Measurements from ENCODE around the gene C19orf33.

Gene C19orf33

DNA sequence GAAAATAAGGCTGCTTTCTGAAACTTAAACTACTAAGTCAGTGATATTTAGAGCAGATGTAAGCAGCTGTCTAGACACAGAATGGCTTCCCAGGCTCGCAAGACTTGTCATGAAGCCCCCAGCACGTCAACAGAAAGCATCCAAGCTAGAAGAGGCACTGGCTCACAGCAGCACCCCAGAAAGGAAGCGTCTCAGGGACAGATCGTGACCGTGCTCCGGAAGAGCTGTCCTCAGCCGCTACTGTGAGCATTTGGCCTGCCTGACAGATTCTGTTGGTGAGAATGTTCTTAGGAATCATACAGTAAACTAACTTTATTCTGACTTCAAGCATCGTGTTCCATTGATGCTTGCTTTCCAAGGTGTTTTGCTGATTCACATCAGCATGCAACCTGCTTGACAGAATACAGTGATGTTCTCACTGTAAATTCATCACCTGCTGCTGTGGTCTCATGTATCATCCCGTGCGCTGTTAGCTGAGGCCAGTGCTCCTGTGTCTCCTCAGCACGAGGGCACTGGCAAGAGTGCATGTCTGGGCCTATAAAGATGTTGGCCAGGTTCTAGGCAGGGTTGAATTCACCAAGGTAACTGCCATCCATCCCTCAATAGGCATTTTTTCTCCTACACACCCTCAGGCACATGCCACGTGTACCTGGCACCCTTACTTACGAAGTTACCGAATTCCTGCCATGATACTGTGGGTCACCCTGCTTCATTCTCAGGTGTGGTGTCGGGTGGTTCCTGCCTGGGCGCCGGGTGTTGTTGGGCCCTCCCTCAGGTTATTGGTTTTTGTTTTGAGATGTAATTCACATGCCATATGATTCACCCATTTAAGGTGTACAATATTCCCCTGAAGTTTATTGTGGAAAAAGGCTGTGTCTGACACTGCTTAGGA is 23.8 kb upstream of the C19orf33 start:
- no peak for DNase-seq

DNA sequence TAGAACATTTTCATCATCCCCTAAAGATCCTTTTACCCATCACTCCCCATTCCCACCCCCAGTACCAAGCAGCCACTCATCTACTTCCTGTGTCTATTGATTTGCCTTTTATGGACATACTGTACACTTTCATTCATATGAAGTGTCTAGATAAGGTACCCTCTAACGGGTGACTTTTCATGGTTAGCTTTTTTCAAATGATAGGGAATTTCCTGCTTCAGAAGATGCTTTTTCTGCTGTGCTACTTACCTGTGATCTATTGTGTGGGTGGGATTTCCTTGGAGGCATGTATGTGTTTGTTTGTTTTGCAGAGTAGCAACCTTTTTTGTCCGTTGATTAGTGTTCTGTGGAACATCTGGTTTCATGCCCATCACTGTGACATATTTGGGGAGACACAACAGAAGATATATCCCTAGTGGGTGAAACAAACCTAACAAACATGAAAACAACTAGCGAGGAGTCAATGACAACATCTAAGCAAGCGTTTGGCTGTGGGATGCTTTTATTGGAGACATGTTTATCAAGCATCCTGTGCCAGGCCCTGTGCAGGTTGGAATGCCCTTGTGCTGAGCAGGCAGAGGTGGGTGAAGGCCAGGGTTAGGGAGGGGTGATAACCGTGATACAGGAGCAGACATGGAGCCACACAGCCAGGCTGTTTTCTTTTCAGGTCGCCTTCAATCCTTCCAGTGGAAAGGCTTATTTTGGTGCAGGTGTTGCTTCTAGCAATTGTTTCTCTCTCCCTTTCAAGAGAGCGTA is 22.1 kb upstream of the C19orf33 start:
- no peak for DNase-seq

DNA sequence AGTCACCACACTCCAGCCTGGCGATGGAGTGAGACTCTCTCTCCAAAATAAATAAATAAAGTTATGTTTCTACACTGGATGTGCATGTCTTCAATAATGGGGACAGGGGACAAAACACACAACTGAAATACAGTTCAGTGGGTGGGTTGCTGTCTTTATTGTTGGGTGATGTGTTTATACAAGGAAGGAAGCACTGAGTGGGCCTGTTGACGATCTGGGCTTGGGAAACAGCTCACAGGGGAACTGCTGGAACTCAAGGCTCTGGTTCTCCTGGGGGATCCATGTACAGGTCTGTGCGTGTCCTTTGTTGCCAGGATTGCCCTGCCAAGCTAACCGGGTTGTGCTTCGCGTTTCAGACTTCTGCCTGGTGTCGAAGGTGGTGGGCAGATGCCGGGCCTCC is 20.8 kb upstream of the C19orf33 start:
- no peak for DNase-seq

GRCh38 chr19:38284422-38284821 is 19.6 kb upstream of the C19orf33 start:
- no peak for DNase-seq

DNA sequence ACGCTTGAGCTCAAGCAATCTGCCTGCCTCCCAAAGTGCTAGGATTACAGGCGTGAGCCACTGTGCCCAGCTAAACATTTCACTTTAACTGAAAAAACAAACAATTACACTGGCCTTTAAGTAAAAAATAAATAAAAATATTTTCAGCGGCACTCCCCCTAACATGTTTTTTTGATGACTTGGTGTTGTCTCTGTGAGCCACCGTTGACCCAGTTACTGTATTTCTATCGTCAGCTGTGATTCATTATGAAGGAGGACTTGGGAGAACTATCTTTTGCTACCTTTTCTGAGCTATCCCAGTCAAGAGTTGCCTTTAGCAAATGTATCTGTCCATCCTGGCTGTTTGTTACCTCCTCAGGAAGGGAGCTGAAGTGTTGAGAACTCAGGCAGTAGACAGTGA is 18.5 kb upstream of the C19orf33 start:
- DNase-seq: no peak

GRCh38 chr19:38287604-38288003 is 16.4 kb upstream of the C19orf33 start:
- peak; percentile 35 for DNase-seq

GRCh38 chr19:38288123-38288855 is 15.8 kb upstream of the C19orf33 start:
- DNase-seq: no peak

- no peak for DNase-seq
Measured at GRCh38 chr19:38289955-38290354, 14.1 kb upstream of the C19orf33 start.

GRCh38 chr19:38290631-38291147 is 13.4 kb upstream of the C19orf33 start:
- no peak for DNase-seq

DNA sequence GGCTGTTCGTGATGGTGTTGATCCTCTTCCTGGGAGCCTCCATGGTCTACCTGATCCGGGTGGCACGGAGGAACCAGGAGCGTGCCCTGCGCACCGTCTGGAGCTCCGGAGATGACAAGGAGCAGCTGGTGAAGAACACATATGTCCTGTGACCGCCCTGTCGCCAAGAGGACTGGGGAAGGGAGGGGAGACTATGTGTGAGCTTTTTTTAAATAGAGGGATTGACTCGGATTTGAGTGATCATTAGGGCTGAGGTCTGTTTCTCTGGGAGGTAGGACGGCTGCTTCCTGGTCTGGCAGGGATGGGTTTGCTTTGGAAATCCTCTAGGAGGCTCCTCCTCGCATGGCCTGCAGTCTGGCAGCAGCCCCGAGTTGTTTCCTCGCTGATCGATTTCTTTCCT is 12.2 kb upstream of the C19orf33 start:
- DNase-seq: no peak

- DNase-seq: no peak
Measured at GRCh38 chr19:38293281-38293680, 10.8 kb upstream of the C19orf33 start.

DNA sequence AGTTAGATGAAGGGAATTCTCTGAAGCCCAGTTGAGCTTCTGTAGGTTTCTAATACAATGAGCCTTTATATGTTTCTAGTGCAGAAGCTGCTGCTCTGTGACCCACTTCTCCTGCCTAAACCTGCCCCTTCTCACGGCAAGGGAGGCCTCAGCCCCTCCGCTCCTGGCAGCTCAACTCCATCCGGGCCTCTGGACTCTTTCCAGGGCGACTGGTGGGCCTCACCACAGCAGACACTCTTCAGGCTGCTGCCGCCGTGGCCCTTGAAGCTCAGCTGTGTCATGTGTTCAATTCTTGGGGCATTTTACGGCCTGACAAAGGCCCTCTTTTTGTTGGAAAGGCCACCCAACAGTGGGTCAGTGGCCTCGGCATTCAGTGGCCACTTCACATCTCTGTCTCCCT is 10.0 kb upstream of the C19orf33 start:
- DNase-seq: no peak

- DNase-seq: no peak
Measured at GRCh38 chr19:38298821-38299680, 5.0 kb upstream of the C19orf33 start.

- DNase-seq: no peak
Measured at GRCh38 chr19:38304352-38304865, 358 bp downstream of the C19orf33 start.

- DNase-seq: no peak
Measured at GRCh38 chr19:38304866-38305429, 897 bp downstream of the C19orf33 start.

- no peak for DNase-seq
Measured at GRCh38 chr19:38306236-38306635, 2.2 kb downstream of the C19orf33 start.

DNA sequence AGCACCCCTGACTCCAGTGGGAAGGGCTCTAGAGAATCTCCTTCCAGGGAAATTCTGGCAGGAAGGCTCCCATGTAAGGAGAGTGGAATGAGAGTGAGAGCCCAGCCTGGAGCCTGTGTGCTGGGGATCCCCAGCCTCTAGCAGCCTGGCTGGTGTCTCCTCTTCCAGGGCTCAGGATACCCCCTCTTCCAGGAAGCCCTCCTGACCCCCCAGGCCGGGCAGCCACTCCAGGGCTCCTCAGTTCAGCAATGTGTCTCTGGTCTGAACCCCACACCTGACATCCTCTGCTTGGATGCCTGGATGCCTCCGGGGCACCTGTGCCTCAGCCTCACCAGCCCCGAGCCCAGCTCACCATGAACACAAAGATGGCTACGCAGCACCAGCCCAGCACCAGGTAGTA is 3.0 kb downstream of the C19orf33 start:
- DNase-seq: no peak

DNA sequence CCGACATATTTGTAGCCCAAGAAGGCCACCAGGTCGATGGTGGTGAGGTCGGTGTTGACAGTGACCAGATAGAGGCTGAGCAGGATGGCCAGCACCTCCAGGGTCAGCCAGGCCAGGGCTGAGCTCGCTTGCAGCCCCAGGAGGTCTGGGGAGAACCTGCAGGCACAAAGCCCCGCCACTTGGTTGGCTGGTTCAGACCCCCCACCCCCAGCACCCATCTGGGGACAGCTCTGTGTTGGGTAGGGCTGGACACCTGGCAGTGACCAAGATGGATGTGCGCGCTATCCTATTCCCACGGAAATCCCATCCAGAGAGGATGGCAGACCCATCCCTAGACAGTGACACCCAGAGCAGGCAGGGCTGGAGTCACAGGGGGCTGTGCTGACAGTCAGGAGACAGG is 3.5 kb downstream of the C19orf33 start:
- no peak for DNase-seq

DNA sequence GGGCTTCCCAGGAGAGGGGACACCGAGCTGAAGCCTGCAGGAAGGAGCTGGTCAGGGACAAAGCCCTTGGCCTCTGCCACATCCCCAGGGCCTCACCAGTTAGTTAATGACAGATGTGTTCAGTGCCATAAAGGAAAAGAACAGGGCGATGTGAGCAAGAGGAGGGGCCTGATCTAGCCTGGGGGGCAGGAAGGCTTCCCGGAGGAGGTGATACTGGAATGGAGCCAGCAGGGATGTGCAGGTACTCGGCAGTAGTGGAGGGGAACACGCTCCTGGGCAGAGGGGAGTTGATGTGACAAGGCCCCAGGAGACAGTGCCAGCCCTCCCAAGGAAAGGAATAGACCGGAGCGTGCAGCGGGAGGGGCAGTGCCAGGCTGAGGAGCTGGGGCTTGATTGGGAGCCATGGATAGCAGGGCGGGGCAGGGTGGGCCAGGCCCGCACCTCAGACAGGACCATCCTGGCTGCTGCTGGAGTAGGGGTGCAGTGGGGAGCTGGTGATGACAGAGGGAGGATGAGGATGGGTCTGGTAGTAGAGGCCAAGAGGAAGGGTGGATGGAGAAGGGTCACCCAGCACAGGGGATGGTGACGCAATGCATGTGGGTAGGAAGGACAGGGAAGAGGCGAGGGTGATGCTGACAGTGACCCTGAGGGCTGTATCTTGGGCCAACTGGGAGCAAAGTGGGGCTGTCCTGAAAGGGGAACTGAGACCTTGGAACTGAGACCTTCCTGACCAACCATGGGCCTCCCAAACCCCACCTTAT is 4.1 kb downstream of the C19orf33 start:
- no peak for DNase-seq

DNA sequence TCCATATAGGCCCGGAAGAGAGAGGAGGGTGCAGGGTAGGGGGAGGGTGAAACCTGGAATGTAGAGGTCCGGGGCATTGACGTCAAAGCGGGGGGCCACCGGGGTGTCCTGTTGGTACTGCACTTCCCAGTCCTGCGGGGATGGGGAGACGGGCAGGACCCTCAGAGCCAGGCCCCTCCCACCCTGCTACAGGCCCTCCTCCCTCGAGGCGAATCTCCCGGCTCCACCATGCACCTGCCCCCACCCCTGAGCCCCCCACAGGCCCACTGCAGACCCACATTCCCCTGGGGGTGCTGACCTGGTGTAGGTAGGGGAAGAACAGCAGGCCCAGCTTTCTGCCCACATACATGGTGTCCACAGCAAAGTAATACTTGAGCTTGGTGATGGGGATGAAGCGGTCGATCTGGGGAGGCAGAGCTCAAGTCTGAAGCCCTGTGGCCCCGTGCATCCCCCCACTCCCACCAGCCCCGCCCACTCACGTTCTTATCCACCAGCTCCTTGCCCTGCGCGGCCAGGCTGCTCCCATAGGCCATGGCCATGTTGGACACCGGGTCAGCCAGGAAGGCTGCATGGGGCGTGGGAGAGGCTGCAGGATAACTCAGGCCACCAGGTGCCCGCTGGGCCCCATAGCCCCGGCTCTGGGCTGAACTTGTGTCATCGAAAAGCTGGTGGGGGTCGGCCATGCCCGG is 5.0 kb downstream of the C19orf33 start:
- DNase-seq: no peak

Measured in CD4-positive, alpha-beta T cell treated with Interleukin-15 for 1 hour (primary cell).